HEK293T (cell line): ENCODE results near the gene HMSD.

Experiments used
- BHLHE40 ChIP-seq: fragments of 450-650 bp; IDR thresholded peaks from 2 replicates; pipeline ENCODE4 v1.6.1; 2016; ENCODE audit warnings: mild to moderate bottlenecking, moderate library complexity, borderline replicate concordance
- CTBP1 ChIP-seq: fragments of 450-650 bp; IDR thresholded peaks from 2 replicates; pipeline ENCODE4 v1.6.1; 2016; ENCODE audit warnings: borderline replicate concordance
- ELF4 ChIP-seq: fragments of 450-650 bp; IDR thresholded peaks from 2 replicates; pipeline ENCODE4 v1.6.1; 2017; ENCODE audit warnings: antibody characterized with exemption
- FOXA1 ChIP-seq: fragments of 450-650 bp; IDR thresholded peaks from 2 replicates; pipeline ENCODE4 v1.6.1; 2016; ENCODE audit warnings: mild to moderate bottlenecking
- FOXK2 ChIP-seq: fragments of 450-650 bp; IDR thresholded peaks from 2 replicates; pipeline ENCODE4 v1.6.1; 2016; ENCODE audit warnings: mild to moderate bottlenecking
- FOXM1 ChIP-seq: fragments of 450-650 bp; IDR thresholded peaks from 2 replicates; pipeline ENCODE4 v1.6.1; 2017; ENCODE audit warnings: mild to moderate bottlenecking, borderline replicate concordance
- LEF1 ChIP-seq: fragments of 450-650 bp; IDR thresholded peaks from 2 replicates; pipeline ENCODE4 v1.6.1; 2017; ENCODE audit warnings: mild to moderate bottlenecking, borderline replicate concordance
- NFRKB ChIP-seq: fragments of 450-650 bp; IDR thresholded peaks from 2 replicates; pipeline ENCODE4 v1.6.1; 2016; ENCODE audit warnings: mild to moderate bottlenecking, moderate library complexity
- PKNOX1 ChIP-seq: fragments of 450-650 bp; IDR thresholded peaks from 2 replicates; pipeline ENCODE4 v1.6.1; 2016
- SP1 ChIP-seq: fragments of 450-650 bp; IDR thresholded peaks from 2 replicates; pipeline ENCODE4 v1.6.1; 2017
- SUZ12 ChIP-seq: fragments of 450-650 bp; IDR thresholded peaks from 2 replicates; pipeline ENCODE4 v1.6.1; 2016; ENCODE audit warnings: mild to moderate bottlenecking
- TARDBP ChIP-seq: fragments of 450-650 bp; IDR thresholded peaks from 2 replicates; pipeline ENCODE4 v1.6.1; 2016
- ZNF384 ChIP-seq: fragments of 450-650 bp; IDR thresholded peaks from 2 replicates; pipeline ENCODE4 v1.6.1; 2016

DNA sequence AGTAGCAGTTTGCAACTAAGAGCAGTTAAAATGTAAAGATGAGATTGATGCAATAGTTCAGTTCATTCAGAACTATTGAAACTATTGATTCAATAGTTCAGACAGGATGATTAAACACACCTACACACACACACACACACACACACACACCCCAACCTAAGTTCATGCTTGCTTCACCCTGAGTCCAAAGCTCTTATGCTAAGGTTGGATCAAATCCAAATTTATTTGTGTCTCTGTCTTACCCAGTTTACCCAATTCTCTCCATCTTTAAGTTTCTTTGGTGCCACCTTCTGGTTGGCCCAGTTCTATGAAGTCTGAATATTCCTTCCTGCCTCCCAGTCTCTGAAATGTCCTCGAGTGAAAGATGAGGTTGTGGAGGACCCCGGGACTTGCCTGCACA lies 25.9 kb downstream of the HMSD start:
- TF ChIP-seq LEF1, result no peak
- no peak for TF ChIP-seq NFRKB
- TF ChIP-seq ELF4, result no peak
- no peak for TF ChIP-seq PKNOX1
- no peak for TF ChIP-seq FOXM1
- TF ChIP-seq CTBP1, result no peak
- no peak for TF ChIP-seq SUZ12
- no peak for TF ChIP-seq FOXK2
- no peak for TF ChIP-seq BHLHE40
- TF ChIP-seq FOXA1, result no peak
- TF ChIP-seq SP1, result no peak
- TF ChIP-seq TARDBP, result no peak
- no peak for TF ChIP-seq ZNF384
